MV-4-11 (cell line): Measurements from ENCODE around the gene MOB1A.
A peak's percentile ranks its signal among the peaks of the same experiment; 100 is the strongest.
"Not testable (repeated sequence)": the region's sequence is repeated elsewhere in the genome, so short reads cannot be mapped to it uniquely, and the experiment has no call there.

Source experiments
- DNase-seq: peaks from one replicate; lab custom pipeline; 2025; lab: John Stamatoyannopoulos, UW

MOB1A gene

GRCh38 chr2:74148457-74149246 is 30.0 kb downstream of the MOB1A start:
- DNase-seq, result no peak

GRCh38 chr2:74147727-74148456 is 30.8 kb downstream of the MOB1A start, which contains the start of gene BOLA3:
Gene BOLA3, minus strand, starts transcription at chr2:74147912. Its CDS starts 38 bp downstream, at chr2:74147874.
- DNase-seq, result peak; percentile 58

GRCh38 chr2:74146929-74147726 is 31.6 kb downstream of the MOB1A start:
- peak; percentile 29 for DNase-seq

GRCh38 chr2:74142340-74142739 is 36.3 kb downstream of the MOB1A start:
- peak; percentile 28 for DNase-seq

GRCh38 chr2:74138600-74139323 is 39.9 kb downstream of the MOB1A start:
- no peak for DNase-seq

GRCh38 chr2:74137651-74138599 is 40.8 kb downstream of the MOB1A start:
- no peak for DNase-seq

- no peak for DNase-seq
These were observed 46.8 kb downstream of the MOB1A start for GRCh38 chr2:74131901-74132300.

GRCh38 chr2:74130211-74130995 is 48.3 kb downstream of the MOB1A start:
- no peak for DNase-seq

- DNase-seq, result no peak
These were observed 50.5 kb downstream of the MOB1A start for GRCh38 chr2:74128206-74128605.

GRCh38 chr2:74123955-74124354 is 54.7 kb downstream of the MOB1A start:
- not testable (repeated sequence) for DNase-seq

GRCh38 chr2:74121846-74122245 is 56.8 kb downstream of the MOB1A start:
- not testable (repeated sequence) for DNase-seq

- DNase-seq, result peak; percentile 82
These were observed 58.5 kb downstream of the MOB1A start for GRCh38 chr2:74119912-74120825.

- DNase-seq, result peak; percentile 26
These were observed 59.3 kb downstream of the MOB1A start for GRCh38 chr2:74119339-74119738.

GRCh38 chr2:74111380-74111779 is 67.3 kb downstream of the MOB1A start:
- no peak for DNase-seq

- no peak for DNase-seq
These were observed 68.1 kb downstream of the MOB1A start for GRCh38 chr2:74110537-74110936.

GRCh38 chr2:74109551-74109950 is 69.1 kb downstream of the MOB1A start:
- no peak for DNase-seq

GRCh38 chr2:74107071-74107470 is 71.6 kb downstream of the MOB1A start:
- peak; percentile 34 for DNase-seq

- DNase-seq, result no peak
These were observed 73.3 kb downstream of the MOB1A start for GRCh38 chr2:74105413-74105812.

- no peak for DNase-seq
These were observed 73.8 kb downstream of the MOB1A start for GRCh38 chr2:74104839-74105238.
